ENCODE data around the gene CAVIN4. TPM values are rescaled to one million over a fixed set of nuclear protein-coding genes. Genes with fewer than 3 reads are reported as not detected.
A peak's percentile ranks its signal among the peaks of the same experiment; 100 is the strongest.

CAVIN4 gene
- total RNA-seq, 1 experiment from 2014 or later, result 0.67 TPM

- DNase-seq (ENCODE audit: extremely low read depth, low read depth), result no peak
Measured at GRCh38 chr9:100589582-100589981, 11.7 kb downstream of the CAVIN4 start.

GRCh38 chr9:100590481-100590880, 12.6 kb downstream of the CAVIN4 start:
- DNase-seq (ENCODE audit: extremely low read depth, low read depth), result no peak

GRCh38 chr9:100591139-100591538, 13.3 kb downstream of the CAVIN4 start:
- no peak for DNase-seq (ENCODE audit: extremely low read depth, low read depth)

- no peak for DNase-seq (ENCODE audit: extremely low read depth, low read depth)
Measured at GRCh38 chr9:100591639-100592412, 13.9 kb downstream of the CAVIN4 start.

- peak; percentile 74 for DNase-seq (ENCODE audit: extremely low read depth, low read depth)
Measured at GRCh38 chr9:100595391-100596199, 17.7 kb downstream of the CAVIN4 start.

- DNase-seq (ENCODE audit: extremely low read depth, low read depth), result no peak
Measured at GRCh38 chr9:100597236-100597635, 19.4 kb downstream of the CAVIN4 start.

GRCh38 chr9:100598641-100599145, 20.8 kb downstream of the CAVIN4 start:
- DNase-seq (ENCODE audit: extremely low read depth, low read depth), result peak; percentile 71

- no peak for DNase-seq (ENCODE audit: extremely low read depth, low read depth)
Measured at GRCh38 chr9:100600521-100601079, 22.7 kb downstream of the CAVIN4 start.

GRCh38 chr9:100601216-100601615, 23.3 kb downstream of the CAVIN4 start:
- DNase-seq (ENCODE audit: extremely low read depth, low read depth), result peak; percentile 73

GRCh38 chr9:100602342-100602801, 24.5 kb downstream of the CAVIN4 start:
- peak; percentile 67 for DNase-seq (ENCODE audit: extremely low read depth, low read depth)

- no peak for DNase-seq (ENCODE audit: extremely low read depth, low read depth)
Measured at GRCh38 chr9:100605405-100605804, 27.5 kb downstream of the CAVIN4 start.

GRCh38 chr9:100619194-100619593, 41.3 kb downstream of the CAVIN4 start:
- DNase-seq (ENCODE audit: extremely low read depth, low read depth), result no peak

- no peak for DNase-seq (ENCODE audit: extremely low read depth, low read depth)
Measured at GRCh38 chr9:100619665-100620064, 41.8 kb downstream of the CAVIN4 start.

GRCh38 chr9:100623969-100624368, 46.1 kb downstream of the CAVIN4 start:
- DNase-seq (ENCODE audit: extremely low read depth, low read depth), result no peak

- no peak for DNase-seq (ENCODE audit: extremely low read depth, low read depth)
Measured at GRCh38 chr9:100626949-100627348, 49.1 kb downstream of the CAVIN4 start.

GRCh38 chr9:100637787-100638186, 59.9 kb downstream of the CAVIN4 start:
- no peak for DNase-seq (ENCODE audit: extremely low read depth, low read depth)

Other genes with a start within 250 kb of the CAVIN4 start
- 38.9 and 42.3 TPM in 2 replicates for gene TEX10, start 225.1 kb upstream of the CAVIN4 start, total RNA-seq (2014; rRNA removed; shearing (Covaris generic))
- 78.2 and 82.0 TPM in 2 replicates for gene MSANTD3, start 150.9 kb upstream of the CAVIN4 start, total RNA-seq (2014; rRNA removed; shearing (Covaris generic))
- gene TMEFF1, start 104.9 kb upstream of the CAVIN4 start, total RNA-seq (2014; rRNA removed; shearing (Covaris generic)), result 0.42 and 1.5 TPM in 2 replicates

Data from NCI-H460 (cell line).